ENCODE data around the gene CYP2W1.

GRCh38 chr7:988963-989529, 6.1 kb downstream of the CYP2W1 start:
- TF ChIP-seq POLR2A (IDR thresholded peaks at IDR 0.05) (no peak), CTCF (IDR thresholded peaks at IDR 0.05) (no peak)
